Prostate gland (tissue), 2 donors: Measurements from ENCODE around the gene THAP11. TPM values are rescaled to one million over a fixed set of nuclear protein-coding genes. Genes with fewer than 3 reads are reported as not detected.

Experiments used
- DNase-seq: peaks from one replicate; pipeline ENCODE4 v3.0.0-alpha.2; 2019; ENCODE audit warnings: low spot score
- H3K27ac ChIP-seq, 2 donors: fragments of 200-600 bp; sonication (generic); 2 replicates each; pipeline ENCODE4 v1.5.1; 2017 to 2019
- H3K27me3 ChIP-seq: fragments of 200-600 bp; sonication (generic); replicated peaks from 2 replicates; pipeline ENCODE4 v1.5.1; 2019; ENCODE audit not compliant: insufficient read depth
- H3K36me3 ChIP-seq, 2 donors: fragments of 200-600 bp; sonication (generic); 1 replicate in 1 of 2; 2 replicates in 1 of 2; pipeline versions ENCODE4 v1.5.1 to v1.8.1; 2017 to 2019
- H3K4me1 ChIP-seq: fragments of 200-600 bp; sonication (generic); replicated peaks from 2 replicates; pipeline ENCODE4 v1.5.1; 2019
- H3K4me3 ChIP-seq, 2 donors: fragments of 200-600 bp; sonication (generic); 2 replicates each; pipeline ENCODE4 v1.5.1; 2017 to 2019
- H3K9me3 ChIP-seq: fragments of 200-600 bp; sonication (generic); 2 replicates; pipeline ENCODE4 v1.5.1; 2017
- CTCF ChIP-seq, 4 experiments: fragments of 200-600 bp in 2 of 4; fragments of 450-650 bp in 2 of 4; sonication (generic) in 2 of 4; IDR thresholded peaks; 1 replicate in 3 of 4; 2 replicates in 1 of 4; pipeline ENCODE4 v1.5.1; 2016 to 2019; ENCODE audit warnings: antibody characterized with exemption in 4 of 4, mild to moderate bottlenecking in 2 of 4, moderate library complexity in 2 of 4
- POLR2A ChIP-seq: fragments of 450-650 bp; IDR thresholded peaks from one replicate; pipeline ENCODE4 v1.6.1; 2016; ENCODE audit warnings: antibody characterized with exemption, mild to moderate bottlenecking
- POLR2AphosphoS5 ChIP-seq: sonication (generic); formaldehyde crosslinking; IDR thresholded peaks from one replicate; pipeline ENCODE4 v1.6.1; 2017; ENCODE audit warnings: antibody characterized with exemption
- WGBS: methylation state at CpG from one replicate; pipeline ENCODE4 v1.1.5; 2018; 5-methylcytosine and 5-hydroxymethylcytosine counted together
- intact Hi-C: fragments of 100-400 bp; cut with DNase I; formaldehyde crosslinking; loops from one replicate; pipeline ENCODE4 v1.14.2; 2022
- small RNA-seq, 2 donors: library from RNA; depleted of rRNA; stranded (forward); fragments of <200 nt; gene quantifications; one replicate each; pipeline ENCODE3, GENCODE V24; 2016
- total RNA-seq, 2 donors: library from RNA; depleted of rRNA; stranded (reverse); fragments of >200 nt; gene quantifications; one replicate each; pipeline ENCODE4 v1.1.0, GENCODE V29; 2016

THAP11 gene
- total RNA-seq, 2 donors from 2014 or later: 60.2 to 78.6 TPM

DNA sequence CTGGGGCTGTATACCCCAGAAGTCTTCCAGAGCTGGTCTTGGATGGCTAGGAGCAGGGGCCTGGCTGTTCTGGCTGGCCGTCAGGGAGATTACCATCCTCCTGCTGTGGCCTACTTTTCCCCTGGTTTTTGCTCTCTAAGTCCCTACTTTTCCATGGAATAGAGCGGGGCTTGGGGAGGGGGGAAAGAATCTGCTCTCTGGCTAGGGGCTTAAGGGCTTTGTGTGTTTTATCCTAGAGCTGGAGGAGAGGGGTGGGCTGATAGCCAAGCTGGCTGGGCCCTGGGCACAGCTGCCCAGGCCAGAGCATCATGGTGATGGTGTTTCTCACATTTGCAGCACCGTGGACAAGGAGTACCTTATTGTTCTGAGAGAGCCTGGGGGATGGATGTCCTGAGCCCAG is 46.2 kb downstream of the THAP11 start:
- TF ChIP-seq CTCF (IDR thresholded peaks at IDR 0.05): no peak
- TF ChIP-seq POLR2A: no peak
- no peak for TF ChIP-seq POLR2AphosphoS5
- H3K27ac ChIP-seq: no peak overlapping the region
- no peak for DNase-seq
- H3K27me3 ChIP-seq: no peaks in the 10 kb centered on the region
- 88% methylated on average over 3 of the region's 3 CpGs for WGBS
- H3K4me1 ChIP-seq: peaks cover 7% of the 10 kb centered on the region
- H3K9me3 ChIP-seq: no peaks in the 10 kb centered on the region
- H3K36me3 ChIP-seq: peaks cover 0 to 13% of the 10 kb centered on the region in 2 donors
- intact Hi-C loops: no loop called here
- no peak overlapping the region for H3K4me3 ChIP-seq

DNA sequence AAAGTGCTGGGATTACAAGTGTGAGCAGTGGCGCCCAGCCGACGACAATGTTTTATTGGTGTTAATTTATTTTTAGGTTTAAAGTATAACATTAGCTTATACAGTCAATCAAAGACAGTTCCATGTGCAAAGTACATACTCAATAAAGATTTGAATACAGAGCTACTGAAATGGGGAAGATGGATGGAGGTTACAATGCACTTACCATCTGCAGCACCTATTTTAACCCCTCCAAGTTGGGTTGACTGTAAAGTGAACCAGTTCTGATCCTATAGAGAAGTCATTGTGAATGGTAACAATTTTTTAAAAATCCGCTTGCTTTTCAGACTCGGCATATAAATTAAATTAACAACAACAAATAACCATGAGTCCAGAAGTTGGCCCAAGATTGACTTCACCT is 50.3 kb downstream of the THAP11 start:
- intact Hi-C loops: no loop called here
- H3K9me3 ChIP-seq: no peaks in the 10 kb centered on the region
- H3K36me3 ChIP-seq: no peaks in the 10 kb centered on the region
- H3K27ac ChIP-seq: peak overlapping the region; percentile 94 to 95
- TF ChIP-seq POLR2A (no peak), CTCF (IDR thresholded peaks at IDR 0.05) (no peak), POLR2AphosphoS5 (no peak)
- no peak for DNase-seq
- peak overlapping the region in 1 of 2 donors; percentile 96 for H3K4me3 ChIP-seq
- 34% methylated on average over 5 of the region's 5 CpGs for WGBS
- no peaks in the 10 kb centered on the region for H3K27me3 ChIP-seq
- H3K4me1 ChIP-seq: peaks cover 6% of the 10 kb centered on the region

GRCh38 chr16:67892899-67893742 is 51.0 kb downstream of the THAP11 start, which contains the start of gene PSKH1:
PSKH1 (plus strand) TSS chr16:67893254; CDS start chr16:67908750, 15,496 bp downstream.
- peak within 1 kb of the TSS; percentile 94 to 95 for H3K27ac ChIP-seq
- intact Hi-C loops: no loop called here
- peak; percentile 86 for TF ChIP-seq POLR2AphosphoS5
- TF ChIP-seq POLR2A: peak; percentile 72
- peak in 1 of 4 experiments; percentile 8 for TF ChIP-seq CTCF (IDR thresholded peaks at IDR 0.05)
- peaks cover 6% of the 10 kb centered on the region for H3K4me1 ChIP-seq
- no peaks in the 10 kb centered on the region for H3K27me3 ChIP-seq
- WGBS: under 1% methylated on average over 74 of the region's 90 CpGs
- DNase-seq: peak; percentile 96
- H3K9me3 ChIP-seq: no peaks in the 10 kb centered on the region
- no peaks in the 10 kb centered on the region for H3K36me3 ChIP-seq
- H3K4me3 ChIP-seq: peak within 1 kb of the TSS; percentile 91 to 96

Small RNA genes lying within 50 kb of the gene (small RNA-seq; reads per million reads assigned to genes)
- 0 reads per million in 2 donors for gene AC040162.2
- gene NRN1L: 0 reads per million in 2 donors

Other genes starting within 250 kb of the THAP11 start
- gene CARMIL2, start 197.2 kb upstream of the THAP11 start, total RNA-seq: 1 to 10 TPM; 4.8 to 5.1 TPM
- gene ACD, start 182.1 kb upstream of the THAP11 start, total RNA-seq: 10 to 100 TPM; 17.1 to 45.4 TPM
- gene PARD6A, start 181.4 kb upstream of the THAP11 start, total RNA-seq: 10 to 100 TPM in 1 of 2 donors, 1 to 10 TPM in 1; 3.4 to 13.7 TPM
- gene ENKD1, start 175.6 kb upstream of the THAP11 start, total RNA-seq: 10 to 100 TPM; 20.6 to 29.1 TPM
- 10 to 100 TPM in 1 of 2 donors, 1 to 10 TPM in 1; 10.0 to 18.3 TPM for gene C16orf86, start 175.5 kb upstream of the THAP11 start, total RNA-seq
- gene GFOD2, start 123.0 kb upstream of the THAP11 start, total RNA-seq: 10 to 100 TPM; 16.0 to 27.4 TPM
- 10 to 100 TPM; 11.1 to 22.8 TPM for gene RANBP10, start 35.8 kb upstream of the THAP11 start, total RNA-seq
- gene TSNAXIP1, start 35.4 kb upstream of the THAP11 start, total RNA-seq: 1 to 10 TPM; 2.1 to 8.0 TPM
- gene NUTF2, start 4.6 kb downstream of the THAP11 start, total RNA-seq: 100 to 1,000 TPM in 1 of 2 donors, 10 to 100 TPM in 1; 61.5 to 234 TPM
- 10 to 100 TPM; 28.1 to 69.2 TPM for gene CENPT, start 5.4 kb downstream of the THAP11 start, total RNA-seq
- gene EDC4, start 30.7 kb downstream of the THAP11 start, total RNA-seq: 10 to 100 TPM; 47.3 to 76.5 TPM
- 1 to 10 TPM; 4.0 to 4.4 TPM for gene NRN1L, start 42.6 kb downstream of the THAP11 start, total RNA-seq
- gene PSKH1, start 50.9 kb downstream of the THAP11 start, total RNA-seq: 10 to 100 TPM; 16.7 to 53.2 TPM
- under 1 TPM in 1 of 2 donors, not detected in 1; 0.85 TPM for gene CTRL, start 89.5 kb downstream of the THAP11 start, total RNA-seq
- gene PSMB10, start 94.5 kb downstream of the THAP11 start, total RNA-seq: 10 to 100 TPM; 29.9 to 42.5 TPM
- 10 to 100 TPM in 1 of 2 donors, 1 to 10 TPM in 1; 6.9 to 17.4 TPM for gene LCAT, start 101.8 kb downstream of the THAP11 start, total RNA-seq
- gene SLC12A4, start 126.3 kb downstream of the THAP11 start, total RNA-seq: 10 to 100 TPM; 32.6 to 89.1 TPM
- gene DPEP3, start 138.2 kb downstream of the THAP11 start, total RNA-seq: 10 to 100 TPM in 1 of 2 donors, not detected in 1; 49.9 TPM
- 1 to 10 TPM in 1 of 2 donors, under 1 TPM in 1; 0.41 to 2.4 TPM for gene DPEP2, start 157.2 kb downstream of the THAP11 start, total RNA-seq
- gene DPEP2NB, start 173.6 kb downstream of the THAP11 start, total RNA-seq: under 1 TPM in 1 of 2 donors, not detected in 1; 0.62 TPM
- gene DDX28, start 180.9 kb downstream of the THAP11 start, total RNA-seq: 10 to 100 TPM in 1 of 2 donors, 1 to 10 TPM in 1; 7.1 to 16.5 TPM
- gene DUS2, start 181.0 kb downstream of the THAP11 start, total RNA-seq: 10 to 100 TPM in 1 of 2 donors, 1 to 10 TPM in 1; 7.2 to 14.5 TPM
- gene NFATC3, start 243.1 kb downstream of the THAP11 start, total RNA-seq: 10 to 100 TPM; 36.6 to 84.1 TPM